ENCODE results near the gene DYRK4. TPM values are rescaled to one million over a fixed set of nuclear protein-coding genes. Genes with fewer than 3 reads are reported as not detected.

Gene DYRK4, protein sequence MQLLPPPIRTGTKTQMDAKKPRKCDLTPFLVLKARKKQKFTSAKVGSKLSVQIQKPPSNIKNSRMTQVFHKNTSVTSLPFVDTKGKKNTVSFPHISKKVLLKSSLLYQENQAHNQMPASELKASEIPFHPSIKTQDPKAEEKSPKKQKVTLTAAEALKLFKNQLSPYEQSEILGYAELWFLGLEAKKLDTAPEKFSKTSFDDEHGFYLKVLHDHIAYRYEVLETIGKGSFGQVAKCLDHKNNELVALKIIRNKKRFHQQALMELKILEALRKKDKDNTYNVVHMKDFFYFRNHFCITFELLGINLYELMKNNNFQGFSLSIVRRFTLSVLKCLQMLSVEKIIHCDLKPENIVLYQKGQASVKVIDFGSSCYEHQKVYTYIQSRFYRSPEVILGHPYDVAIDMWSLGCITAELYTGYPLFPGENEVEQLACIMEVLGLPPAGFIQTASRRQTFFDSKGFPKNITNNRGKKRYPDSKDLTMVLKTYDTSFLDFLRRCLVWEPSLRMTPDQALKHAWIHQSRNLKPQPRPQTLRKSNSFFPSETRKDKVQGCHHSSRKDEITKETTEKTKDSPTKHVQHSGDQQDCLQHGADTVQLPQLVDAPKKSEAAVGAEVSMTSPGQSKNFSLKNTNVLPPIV
- total RNA-seq (2012; rRNA removed) (40.5 and 44.6 TPM in 2 replicates), polyA plus RNA-seq (2012; rRNA removed) (63.1 and 71.6 TPM in 2 replicates), Bru-seq, nascent RNA (percentile 25 among the genes with signal in this experiment), BruChase-seq, experiment 1, labeled RNA remaining after a 6-hour chase (percentile 27 among the genes with signal in this experiment), BruChase-seq, experiment 2, labeled RNA remaining after a 2-hour chase (percentile 24 among the genes with signal in this experiment)
- polyA plus RNA-seq (2012; cell fraction: cytosol; rRNA removed), result 24.1 and 29.6 TPM in 2 replicates
- 23.1 and 67.9 TPM in 2 replicates for polyA plus RNA-seq (2012; cell fraction: nucleus; rRNA removed; ENCODE audit: low replicate concordance)
- long read RNA-seq, partial matches to known transcripts, result 4 of 13 reads
- long read RNA-seq, other reads (novel, unspliced or antisense), result 6 of 13 reads

GRCh38 chr12:4562034-4562657 lies at the start of gene DYRK4:
Gene DYRK4 (plus strand): TSS chr12:4562208. CDS start chr12:4562246, 38 bp downstream.
- no peak within 1 kb of the TSS for H2BK15ac ChIP-seq (ENCODE audit: low read depth, low read length)
- H3K4me1 ChIP-seq (ENCODE audit: control insufficient read depth, insufficient read depth, low read length), result no peaks in the 10 kb centered on the region
- H3K9me3 ChIP-seq (ENCODE audit: control insufficient read depth, insufficient read depth, low read length), result no peaks in the 10 kb centered on the region
- no peak within 1 kb of the TSS for H2BK5ac ChIP-seq (ENCODE audit: low read depth, low read length, poor library complexity, severe bottlenecking)
- H2AK9ac ChIP-seq (replicated peaks; ENCODE audit: low read depth, low read length, poor library complexity), result peak within 1 kb of the TSS; percentile 83
- H4K5ac ChIP-seq (ENCODE audit: low read depth, low read length), result no peak within 1 kb of the TSS
- ChIA-PET POLR2A (ENCODE audit: unreplicated experiment) (no interaction called here), CTCF (no interaction called here)
- in situ Hi-C loops (cut with MboI; ENCODE audit: low sequenced_read_pairs), result no loop called here
- H3K56ac ChIP-seq (ENCODE audit: extremely low read depth, insufficient read depth, low read length), result no peak within 1 kb of the TSS
- no peaks in the 10 kb centered on the region for H3K9me1 ChIP-seq (ENCODE audit: insufficient read depth, low read length)
- no peak within 1 kb of the TSS for H3K18ac ChIP-seq (ENCODE audit: low read depth, low read length)
- no peak within 1 kb of the TSS for H3K4ac ChIP-seq (ENCODE audit: low read depth, low read length)
- H2AFZ ChIP-seq (replicated peaks; ENCODE audit: low read length, poor library complexity), result peak within 1 kb of the TSS; percentile 95
- 0 out of 2 replicates have a peak, but pooled peaks cover under 1% of the 10 kb centered on the region for H3K36me3 ChIP-seq (ENCODE audit: control insufficient read depth, insufficient read depth, low read length)
- ATAC-seq (ENCODE audit: low read depth), result peak; percentile 99
- peak; percentile 60 for DNase-seq
- no peak within 1 kb of the TSS for H2BK120ac ChIP-seq (ENCODE audit: low read depth, low read length)
- intact Hi-C loops (cut with micrococcal nuclease), result loop anchor here (2.0 kb wide), 1 partner anchor 43 kb away; no protein-coding TSS in a partner anchor
- no peak within 1 kb of the TSS for H4K91ac ChIP-seq (ENCODE audit: insufficient read depth, low read depth, low read length)
- no peaks in the 10 kb centered on the region for H4K20me1 ChIP-seq (ENCODE audit: insufficient read depth, low read length)
- 0 out of 2 replicates have a peak within 1 kb of the TSS, but pooled peaks have one; percentile 16 for H3K9ac ChIP-seq (ENCODE audit: low read depth, low read length)
- H2BK20ac ChIP-seq (ENCODE audit: low read depth, low read length), result no peak within 1 kb of the TSS
- H2AK5ac ChIP-seq (ENCODE audit: low read depth, low read length), result no peak within 1 kb of the TSS
- peak within 1 kb of the TSS; percentile 41 for H3K4me3 ChIP-seq (ENCODE audit: insufficient read depth, low read depth, low read length)
- H3K27ac ChIP-seq (ENCODE audit: insufficient read depth, low read length), result no peak within 1 kb of the TSS
- H3K79me1 ChIP-seq (ENCODE audit: low read depth in 1 of 2, low read length in 2 of 2), result no peaks in the 10 kb centered on the region
- no TSS peak for BruUV-seq (replicated peaks)
- no peaks in the 10 kb centered on the region for H3K27me3 ChIP-seq (ENCODE audit: control insufficient read depth, insufficient read depth, low read length)
- 14% methylated on average over 34 of the region's 44 CpGs; no CpG with 5 or more reads in 1 of the 2 experiments for WGBS, 2 experiments (ENCODE audit: extremely low coverage in 2 of 2, insufficient read length in 1 of 2)
- dilution Hi-C loops (cut with HindIII; ENCODE audit: low sequenced_read_pairs, unreplicated experiment), result no loop called here
- H3K14ac ChIP-seq (replicated peaks; ENCODE audit: low read depth, low read length), result no peak within 1 kb of the TSS
- peak within 1 kb of the TSS; percentile 26 for H3K4me2 ChIP-seq (ENCODE audit: low read depth, low read length)
- peak within 1 kb of the TSS in 1 of 2 experiments; percentile 50; a peak in 1 of 4 replicates for H4K8ac ChIP-seq (ENCODE audit: low read depth in 2 of 2, low read length in 2 of 2)
- no peak within 1 kb of the TSS for H3K23ac ChIP-seq (ENCODE audit: low read depth, low read length)
- TF ChIP-seq SMC3 (IDR thresholded peaks at IDR 0.05; ENCODE audit: low read depth, low read length) (no peak), USF2 (IDR thresholded peaks at IDR 0.05; ENCODE audit: low read depth, low read length) (no peak), FOS (IDR thresholded peaks at IDR 0.05; ENCODE audit: low read depth, low read length) (no peak), CHD1 (IDR thresholded peaks at IDR 0.05; ENCODE audit: low read depth, low read length) (no peak), RAD21 (IDR thresholded peaks at IDR 0.05; ENCODE audit: low read length) (no peak), MXI1 (IDR thresholded peaks at IDR 0.05; ENCODE audit: borderline replicate concordance, low read depth, low read length) (no peak), CEBPB (IDR thresholded peaks at IDR 0.05; ENCODE audit: low read depth, low read length) (no peak), POLR2A (IDR thresholded peaks at IDR 0.05; ENCODE audit: low read depth, low read length) (no peak), MAZ (IDR thresholded peaks at IDR 0.05; ENCODE audit: borderline replicate concordance, low read depth, low read length) (no peak; the same call in 1 of the 2 replicates), MAFK (IDR thresholded peaks at IDR 0.05; ENCODE audit: low read depth, low read length) (no peak), RFX5 (IDR thresholded peaks at IDR 0.05; ENCODE audit: low read depth, low read length) (no peak), NFE2L2 (IDR thresholded peaks at IDR 0.05; ENCODE audit: low read depth, low read length) (no peak), BHLHE40 (IDR thresholded peaks at IDR 0.05; ENCODE audit: low read depth, low read length) (no peak)
- TF ChIP-seq, protein P1, sequence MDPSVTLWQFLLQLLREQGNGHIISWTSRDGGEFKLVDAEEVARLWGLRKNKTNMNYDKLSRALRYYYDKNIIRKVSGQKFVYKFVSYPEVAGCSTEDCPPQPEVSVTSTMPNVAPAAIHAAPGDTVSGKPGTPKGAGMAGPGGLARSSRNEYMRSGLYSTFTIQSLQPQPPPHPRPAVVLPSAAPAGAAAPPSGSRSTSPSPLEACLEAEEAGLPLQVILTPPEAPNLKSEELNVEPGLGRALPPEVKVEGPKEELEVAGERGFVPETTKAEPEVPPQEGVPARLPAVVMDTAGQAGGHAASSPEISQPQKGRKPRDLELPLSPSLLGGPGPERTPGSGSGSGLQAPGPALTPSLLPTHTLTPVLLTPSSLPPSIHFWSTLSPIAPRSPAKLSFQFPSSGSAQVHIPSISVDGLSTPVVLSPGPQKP (IDR thresholded peaks at IDR 0.05; ENCODE audit: borderline replicate concordance, low read depth, low read length), result no peak

Measured in IMR-90 (cell line).